ENCODE results near the gene A4GALT. TPM values are rescaled to one million over a fixed set of nuclear protein-coding genes. Genes with fewer than 3 reads are reported as not detected.
A peak's percentile ranks its signal among the peaks of the same experiment; 100 is the strongest.

Gene A4GALT
- total and polyA plus RNA-seq, 2 experiments from 2014 or later: 2.2 to 4.4 TPM

DNA sequence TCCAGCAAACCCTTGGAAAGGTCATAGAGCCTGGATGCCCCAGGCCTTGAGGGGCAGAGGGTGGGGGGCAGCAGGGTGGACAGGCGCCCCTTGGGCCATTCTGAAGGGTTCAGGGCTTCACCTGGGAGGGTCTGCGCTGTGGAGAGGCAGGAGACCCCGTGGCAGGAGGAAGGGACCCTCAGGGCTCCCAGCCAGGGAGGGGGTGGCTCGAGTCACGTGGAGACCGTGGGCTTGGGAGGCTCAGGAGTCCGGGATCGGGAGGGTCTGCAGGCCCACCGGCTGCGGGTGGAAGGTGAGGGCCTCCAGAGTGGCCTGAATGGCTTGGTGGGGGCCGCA lies 48.5 kb upstream of the A4GALT start:
- Histone ChIP-seq H3K27ac (peak overlapping the region; percentile 47), H3K4me1 (ENCODE audit: insufficient read depth) (peaks cover 8% of the 10 kb centered on the region), H3K4me3 (no peak overlapping the region), H3K27me3 (no peaks in the 10 kb centered on the region), H4K20me1 (ENCODE audit: insufficient read depth, poor library complexity, severe bottlenecking) (no peaks in the 10 kb centered on the region), H3K79me2 (no peaks in the 10 kb centered on the region), H3K9me3 (ENCODE audit: low read depth) (no peaks in the 10 kb centered on the region), H3K36me3 (replicated peaks; ENCODE audit: insufficient read depth, low read depth) (no peaks in the 10 kb centered on the region), H3K4me2 (no peak overlapping the region), H2AFZ (no peak overlapping the region), H3K9me2 (replicated peaks; ENCODE audit: insufficient read depth) (no peaks in the 10 kb centered on the region)
- 95% methylated on average over 8 of the region's 11 CpGs for WGBS (ENCODE audit: low lambda C conversion rate, missing lambda C conversion rate)
- no peak for TF ChIP-seq EZH2 (IDR thresholded peaks at IDR 0.05; ENCODE audit: borderline replicate concordance)
- DNase-seq (ENCODE audit: low spot score): no peak

DNA sequence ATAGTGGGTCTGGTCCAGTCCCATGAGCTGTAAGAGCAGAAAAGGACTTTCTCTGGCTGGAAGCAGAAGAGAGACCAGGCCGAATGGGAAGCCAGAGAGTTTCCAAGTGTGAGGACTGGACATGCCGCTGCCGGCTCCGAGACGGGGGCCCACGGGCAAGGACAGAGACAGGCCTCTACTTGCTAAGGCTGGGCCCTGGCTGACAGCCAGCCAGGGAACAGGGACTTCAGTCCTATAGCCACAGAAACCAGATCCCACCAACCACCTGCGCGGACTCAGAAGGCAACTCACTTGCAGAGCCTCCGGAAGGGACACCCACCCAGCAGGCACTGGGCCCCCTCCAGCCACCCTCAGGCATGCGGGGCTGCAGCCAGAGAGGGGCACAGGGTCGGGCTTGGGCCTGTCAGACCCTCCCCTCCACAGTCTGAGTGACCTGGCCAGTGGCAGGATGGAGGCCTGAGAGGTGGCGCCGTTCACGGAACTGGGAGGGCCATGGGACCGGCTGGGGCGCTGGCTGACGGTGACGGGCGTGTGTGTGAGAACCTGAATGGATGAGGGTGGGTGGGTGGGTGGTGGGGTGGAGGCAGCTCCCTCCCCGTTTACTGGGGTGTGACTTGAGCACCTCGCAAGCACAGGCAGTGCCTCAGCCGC lies 47.8 kb upstream of the A4GALT start:
- no peak overlapping the region for H2AFZ ChIP-seq
- H3K4me1 ChIP-seq (ENCODE audit: insufficient read depth): peaks cover 8% of the 10 kb centered on the region
- H3K9me3 ChIP-seq (ENCODE audit: low read depth): no peaks in the 10 kb centered on the region
- no peak overlapping the region for H3K4me2 ChIP-seq
- TF ChIP-seq, protein P1, sequence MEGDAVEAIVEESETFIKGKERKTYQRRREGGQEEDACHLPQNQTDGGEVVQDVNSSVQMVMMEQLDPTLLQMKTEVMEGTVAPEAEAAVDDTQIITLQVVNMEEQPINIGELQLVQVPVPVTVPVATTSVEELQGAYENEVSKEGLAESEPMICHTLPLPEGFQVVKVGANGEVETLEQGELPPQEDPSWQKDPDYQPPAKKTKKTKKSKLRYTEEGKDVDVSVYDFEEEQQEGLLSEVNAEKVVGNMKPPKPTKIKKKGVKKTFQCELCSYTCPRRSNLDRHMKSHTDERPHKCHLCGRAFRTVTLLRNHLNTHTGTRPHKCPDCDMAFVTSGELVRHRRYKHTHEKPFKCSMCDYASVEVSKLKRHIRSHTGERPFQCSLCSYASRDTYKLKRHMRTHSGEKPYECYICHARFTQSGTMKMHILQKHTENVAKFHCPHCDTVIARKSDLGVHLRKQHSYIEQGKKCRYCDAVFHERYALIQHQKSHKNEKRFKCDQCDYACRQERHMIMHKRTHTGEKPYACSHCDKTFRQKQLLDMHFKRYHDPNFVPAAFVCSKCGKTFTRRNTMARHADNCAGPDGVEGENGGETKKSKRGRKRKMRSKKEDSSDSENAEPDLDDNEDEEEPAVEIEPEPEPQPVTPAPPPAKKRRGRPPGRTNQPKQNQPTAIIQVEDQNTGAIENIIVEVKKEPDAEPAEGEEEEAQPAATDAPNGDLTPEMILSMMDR (IDR thresholded peaks at IDR 0.05; ENCODE audit: poor library complexity): no peak
- TF ChIP-seq EZH2phosphoT487 (IDR thresholded peaks at IDR 0.05; ENCODE audit: low read depth, severe bottlenecking, unreplicated experiment): no peak
- no peaks in the 10 kb centered on the region for H4K20me1 ChIP-seq (ENCODE audit: insufficient read depth, poor library complexity, severe bottlenecking)
- H3K36me3 ChIP-seq (replicated peaks; ENCODE audit: insufficient read depth, low read depth): no peaks in the 10 kb centered on the region
- DNase-seq (ENCODE audit: low spot score): peak; percentile 4
- H3K9me2 ChIP-seq (replicated peaks; ENCODE audit: insufficient read depth): no peaks in the 10 kb centered on the region
- no peak overlapping the region for H3K27ac ChIP-seq
- no peaks in the 10 kb centered on the region for H3K79me2 ChIP-seq
- H3K4me3 ChIP-seq: no peak overlapping the region
- 80% methylated on average over 19 of the region's 22 CpGs for WGBS (ENCODE audit: low lambda C conversion rate, missing lambda C conversion rate)
- H3K27me3 ChIP-seq: no peaks in the 10 kb centered on the region

DNA sequence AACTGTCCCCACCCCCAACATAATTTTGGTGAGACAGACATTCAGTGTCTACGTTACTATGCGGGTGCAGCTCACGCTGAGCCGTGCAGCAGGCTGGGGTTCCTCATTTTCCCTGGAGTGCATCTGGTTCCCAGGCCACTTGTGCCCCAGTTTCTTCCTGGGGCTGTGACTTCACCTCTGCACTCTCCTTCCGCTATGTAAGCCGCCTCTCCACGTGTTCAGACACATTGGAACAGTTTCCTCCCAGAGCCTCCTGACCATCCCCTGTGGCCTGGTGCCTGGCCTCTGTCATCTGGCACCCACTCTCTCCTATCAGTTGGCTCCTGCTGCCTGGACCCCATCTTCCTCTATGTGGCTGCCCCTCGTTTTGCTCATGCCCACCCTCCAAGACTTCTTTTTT lies 46.2 kb upstream of the A4GALT start:
- no peak for DNase-seq (ENCODE audit: low spot score)
- no peaks in the 10 kb centered on the region for H3K9me2 ChIP-seq (replicated peaks; ENCODE audit: insufficient read depth)
- no peaks in the 10 kb centered on the region for H3K27me3 ChIP-seq
- no peaks in the 10 kb centered on the region for H4K20me1 ChIP-seq (ENCODE audit: insufficient read depth, poor library complexity, severe bottlenecking)
- 80% methylated on average over 8 of the region's 8 CpGs for WGBS (ENCODE audit: low lambda C conversion rate, missing lambda C conversion rate)
- no peaks in the 10 kb centered on the region for H3K36me3 ChIP-seq (replicated peaks; ENCODE audit: insufficient read depth, low read depth)
- TF ChIP-seq, protein P1 (IDR thresholded peaks at IDR 0.05; ENCODE audit: poor library complexity): no peak
- TF ChIP-seq EZH2phosphoT487 (IDR thresholded peaks at IDR 0.05; ENCODE audit: low read depth, severe bottlenecking, unreplicated experiment) (no peak), EZH2 (IDR thresholded peaks at IDR 0.05; ENCODE audit: borderline replicate concordance) (no peak)
- no peak overlapping the region for H2AFZ ChIP-seq
- H3K4me1 ChIP-seq (ENCODE audit: insufficient read depth): peaks cover 8% of the 10 kb centered on the region
- H3K27ac ChIP-seq: no peak overlapping the region
- H3K4me3 ChIP-seq: no peak overlapping the region
- H3K9me3 ChIP-seq (ENCODE audit: low read depth): no peaks in the 10 kb centered on the region
- H3K4me2 ChIP-seq: no peak overlapping the region
- H3K79me2 ChIP-seq: no peaks in the 10 kb centered on the region

DNA sequence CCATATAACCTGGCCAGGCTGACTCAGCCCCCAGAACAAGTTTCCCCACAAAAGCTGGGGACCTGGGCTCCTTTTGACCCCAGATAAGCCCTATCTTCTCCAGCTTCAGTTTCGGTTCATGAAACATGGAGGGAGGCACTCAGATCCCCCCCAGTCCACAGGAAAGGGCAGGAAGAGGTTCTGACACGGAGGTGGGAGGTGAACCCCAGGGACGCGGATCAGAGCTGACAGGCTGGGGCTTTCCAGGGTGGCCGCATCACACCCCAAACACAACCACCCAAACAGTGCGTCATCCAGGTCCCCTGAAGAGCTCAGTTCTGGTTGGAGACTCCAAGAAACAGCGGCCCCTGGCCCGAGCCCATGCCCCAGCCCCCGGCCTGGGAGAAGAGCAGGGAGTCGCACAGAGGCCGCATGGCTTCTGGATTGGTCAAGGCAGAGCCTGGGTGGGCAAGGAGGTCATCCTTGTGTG lies 44.3 kb upstream of the A4GALT start:
- H3K4me3 ChIP-seq: no peak overlapping the region
- peaks cover 8% of the 10 kb centered on the region for H3K4me1 ChIP-seq (ENCODE audit: insufficient read depth)
- no peak overlapping the region for H3K27ac ChIP-seq
- H3K9me2 ChIP-seq (replicated peaks; ENCODE audit: insufficient read depth): no peaks in the 10 kb centered on the region
- no peak overlapping the region for H2AFZ ChIP-seq
- H3K4me2 ChIP-seq: no peak overlapping the region
- H3K79me2 ChIP-seq: no peaks in the 10 kb centered on the region
- H3K9me3 ChIP-seq (ENCODE audit: low read depth): no peaks in the 10 kb centered on the region
- TF ChIP-seq EZH2 (IDR thresholded peaks at IDR 0.05; ENCODE audit: borderline replicate concordance): no peak
- TF ChIP-seq, protein P1 (IDR thresholded peaks at IDR 0.05; ENCODE audit: poor library complexity): no peak
- TF ChIP-seq EZH2phosphoT487 (IDR thresholded peaks at IDR 0.05; ENCODE audit: low read depth, severe bottlenecking, unreplicated experiment): no peak
- WGBS (ENCODE audit: low lambda C conversion rate, missing lambda C conversion rate): 86% methylated on average over 10 of the region's 11 CpGs
- H3K27me3 ChIP-seq: no peaks in the 10 kb centered on the region
- no peaks in the 10 kb centered on the region for H4K20me1 ChIP-seq (ENCODE audit: insufficient read depth, poor library complexity, severe bottlenecking)
- DNase-seq (ENCODE audit: low spot score): peak; percentile 3
- no peaks in the 10 kb centered on the region for H3K36me3 ChIP-seq (replicated peaks; ENCODE audit: insufficient read depth, low read depth)

All from hepatocyte (in vitro differentiated cells).